Ishikawa (cell line): ENCODE data around the gene HCAR2.
"Not testable (repeated sequence)": the region's sequence is repeated elsewhere in the genome, so short reads cannot be mapped to it uniquely, and the experiment has no call there.

Source experiments
- CEBPB ChIP-seq: IDR thresholded peaks from 2 replicates; pipeline ENCODE4 v1.6.1; 2012
- CREB1 ChIP-seq: IDR thresholded peaks from 2 replicates; pipeline ENCODE4 v1.6.1; 2012; ENCODE audit warnings: low read depth
- EGR1 ChIP-seq: IDR thresholded peaks from 2 replicates; pipeline ENCODE4 v1.6.1; 2012
- EP300 ChIP-seq: IDR thresholded peaks from 2 replicates; pipeline ENCODE4 v1.6.1; 2012; ENCODE audit warnings: borderline replicate concordance
- FOXM1 ChIP-seq: IDR thresholded peaks from 2 replicates; pipeline ENCODE4 v1.6.1; 2012; ENCODE audit warnings: low read depth, borderline replicate concordance
- NFIC ChIP-seq: IDR thresholded peaks from 2 replicates; pipeline ENCODE4 v1.6.1; 2012
- RAD21 ChIP-seq: IDR thresholded peaks from 2 replicates; pipeline ENCODE4 v1.6.1; 2012; ENCODE audit warnings: low read depth
- TAF1 ChIP-seq: IDR thresholded peaks from 2 replicates; pipeline ENCODE4 v1.6.1; 2012; ENCODE audit warnings: low read depth, mild to moderate bottlenecking
- TCF12 ChIP-seq: IDR thresholded peaks from 2 replicates; pipeline ENCODE4 v1.6.1; 2012; ENCODE audit warnings: low read depth
- TEAD4 ChIP-seq: IDR thresholded peaks from 2 replicates; pipeline ENCODE4 v1.6.1; 2012
- YY1 ChIP-seq: IDR thresholded peaks from 2 replicates; pipeline ENCODE4 v1.6.1; 2012; ENCODE audit warnings: low read depth
- ZBTB7A ChIP-seq: IDR thresholded peaks from 2 replicates; pipeline ENCODE4 v1.6.1; 2012; ENCODE audit warnings: low read depth
- TF ChIP-seq, protein P1 (sequence below): IDR thresholded peaks from 2 replicates; pipeline ENCODE4 v1.6.1; 2012
- TF ChIP-seq, protein P2 (sequence below): IDR thresholded peaks from 2 replicates; pipeline ENCODE4 v1.6.1; 2012; ENCODE audit warnings: low read depth, mild to moderate bottlenecking
- TF ChIP-seq, protein P3 (sequence below): IDR thresholded peaks from 2 replicates; pipeline ENCODE4 v1.6.1; 2012

Gene HCAR2

DNA sequence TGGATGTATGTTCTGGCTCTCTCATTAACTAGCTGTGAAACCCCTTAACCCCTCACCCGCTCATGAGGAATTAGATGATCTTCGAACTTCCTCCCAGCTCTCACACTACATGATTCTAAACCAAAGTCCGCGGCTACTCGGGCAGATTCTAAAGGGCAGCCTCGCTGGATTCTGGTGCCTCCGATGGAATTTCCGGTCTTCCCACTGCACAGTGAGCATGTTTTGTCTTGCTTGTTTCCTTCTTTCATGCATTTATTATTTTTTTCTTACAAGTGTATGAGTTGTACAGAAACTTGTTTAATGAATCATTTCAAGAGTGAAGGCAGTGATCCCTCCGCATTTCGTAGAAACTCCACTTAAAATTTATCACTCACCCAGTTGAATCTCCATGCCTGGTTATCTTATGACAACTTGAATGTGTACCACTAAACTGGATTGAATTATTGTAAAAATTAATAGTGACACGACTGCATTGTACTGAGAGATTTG lies 17.9 kb upstream of the HCAR2 start:
- TF ChIP-seq NFIC (no peak), RAD21 (no peak), YY1 (no peak), EP300 (no peak), EGR1 (no peak)

DNA sequence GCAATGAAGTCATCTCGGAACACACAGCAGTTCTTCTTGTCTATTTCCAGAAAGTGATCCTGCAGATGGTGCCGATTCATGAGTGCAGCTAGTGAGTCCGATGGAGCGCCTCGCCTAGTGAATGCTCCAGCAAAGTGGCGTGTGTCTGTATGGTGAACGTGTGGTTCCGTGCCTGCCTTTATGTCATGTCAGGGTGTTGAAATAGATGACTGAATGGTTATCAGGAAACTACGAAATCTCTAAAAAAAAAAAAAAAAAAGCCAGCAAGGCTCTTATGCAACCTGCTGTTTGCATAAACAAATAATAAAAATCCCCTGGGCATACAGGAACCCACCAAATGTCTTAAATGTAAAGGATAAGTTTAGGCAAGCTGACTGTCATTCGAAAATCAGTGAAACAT lies 13.5 kb upstream of the HCAR2 start, which contains the start of gene HCAR3:
HCAR3 (minus strand) TSS at position 154 of the 400 bp plus-strand sequence; CDS start at position 80, 74 bp downstream.
- TF ChIP-seq NFIC, EGR1: not testable (repeated sequence)
- TF ChIP-seq, protein P1, sequence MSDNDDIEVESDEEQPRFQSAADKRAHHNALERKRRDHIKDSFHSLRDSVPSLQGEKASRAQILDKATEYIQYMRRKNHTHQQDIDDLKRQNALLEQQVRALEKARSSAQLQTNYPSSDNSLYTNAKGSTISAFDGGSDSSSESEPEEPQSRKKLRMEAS: not testable (repeated sequence)

DNA sequence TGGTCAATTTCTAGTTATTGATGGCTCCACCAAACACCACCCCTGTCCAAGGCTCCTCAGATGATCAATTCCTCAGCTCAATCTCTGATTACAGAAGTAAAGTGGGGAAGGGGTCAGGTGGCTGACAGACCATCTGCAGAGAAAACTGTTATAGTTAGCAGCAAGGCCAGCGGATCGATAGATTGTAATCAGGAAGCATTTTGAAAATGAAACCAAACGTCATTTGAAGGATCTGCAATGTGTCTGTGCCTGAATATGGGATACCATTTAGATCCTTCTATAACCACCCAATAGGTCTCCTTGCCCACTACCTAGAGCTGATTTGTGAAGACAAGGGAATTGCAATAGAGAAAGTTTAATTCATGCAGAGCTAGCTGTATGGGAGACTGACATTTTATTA lies 11.6 kb downstream of the HCAR2 start:
- no peak for TF ChIP-seq NFIC
- TF ChIP-seq CEBPB: no peak
- TF ChIP-seq, protein P2, sequence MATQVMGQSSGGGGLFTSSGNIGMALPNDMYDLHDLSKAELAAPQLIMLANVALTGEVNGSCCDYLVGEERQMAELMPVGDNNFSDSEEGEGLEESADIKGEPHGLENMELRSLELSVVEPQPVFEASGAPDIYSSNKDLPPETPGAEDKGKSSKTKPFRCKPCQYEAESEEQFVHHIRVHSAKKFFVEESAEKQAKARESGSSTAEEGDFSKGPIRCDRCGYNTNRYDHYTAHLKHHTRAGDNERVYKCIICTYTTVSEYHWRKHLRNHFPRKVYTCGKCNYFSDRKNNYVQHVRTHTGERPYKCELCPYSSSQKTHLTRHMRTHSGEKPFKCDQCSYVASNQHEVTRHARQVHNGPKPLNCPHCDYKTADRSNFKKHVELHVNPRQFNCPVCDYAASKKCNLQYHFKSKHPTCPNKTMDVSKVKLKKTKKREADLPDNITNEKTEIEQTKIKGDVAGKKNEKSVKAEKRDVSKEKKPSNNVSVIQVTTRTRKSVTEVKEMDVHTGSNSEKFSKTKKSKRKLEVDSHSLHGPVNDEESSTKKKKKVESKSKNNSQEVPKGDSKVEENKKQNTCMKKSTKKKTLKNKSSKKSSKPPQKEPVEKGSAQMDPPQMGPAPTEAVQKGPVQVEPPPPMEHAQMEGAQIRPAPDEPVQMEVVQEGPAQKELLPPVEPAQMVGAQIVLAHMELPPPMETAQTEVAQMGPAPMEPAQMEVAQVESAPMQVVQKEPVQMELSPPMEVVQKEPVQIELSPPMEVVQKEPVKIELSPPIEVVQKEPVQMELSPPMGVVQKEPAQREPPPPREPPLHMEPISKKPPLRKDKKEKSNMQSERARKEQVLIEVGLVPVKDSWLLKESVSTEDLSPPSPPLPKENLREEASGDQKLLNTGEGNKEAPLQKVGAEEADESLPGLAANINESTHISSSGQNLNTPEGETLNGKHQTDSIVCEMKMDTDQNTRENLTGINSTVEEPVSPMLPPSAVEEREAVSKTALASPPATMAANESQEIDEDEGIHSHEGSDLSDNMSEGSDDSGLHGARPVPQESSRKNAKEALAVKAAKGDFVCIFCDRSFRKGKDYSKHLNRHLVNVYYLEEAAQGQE: no peak
- TF ChIP-seq, protein P1: no peak
- TF ChIP-seq ZBTB7A: no peak
- no peak for TF ChIP-seq TEAD4
- TF ChIP-seq FOXM1: no peak
- no peak for TF ChIP-seq CREB1
- TF ChIP-seq, protein P3, sequence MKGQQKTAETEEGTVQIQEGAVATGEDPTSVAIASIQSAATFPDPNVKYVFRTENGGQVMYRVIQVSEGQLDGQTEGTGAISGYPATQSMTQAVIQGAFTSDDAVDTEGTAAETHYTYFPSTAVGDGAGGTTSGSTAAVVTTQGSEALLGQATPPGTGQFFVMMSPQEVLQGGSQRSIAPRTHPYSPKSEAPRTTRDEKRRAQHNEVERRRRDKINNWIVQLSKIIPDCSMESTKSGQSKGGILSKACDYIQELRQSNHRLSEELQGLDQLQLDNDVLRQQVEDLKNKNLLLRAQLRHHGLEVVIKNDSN: no peak
- TF ChIP-seq RAD21: no peak
- no peak for TF ChIP-seq EP300
- no peak for TF ChIP-seq TCF12
- TF ChIP-seq YY1: no peak
- no peak for TF ChIP-seq EGR1
- no peak for TF ChIP-seq TAF1

DNA sequence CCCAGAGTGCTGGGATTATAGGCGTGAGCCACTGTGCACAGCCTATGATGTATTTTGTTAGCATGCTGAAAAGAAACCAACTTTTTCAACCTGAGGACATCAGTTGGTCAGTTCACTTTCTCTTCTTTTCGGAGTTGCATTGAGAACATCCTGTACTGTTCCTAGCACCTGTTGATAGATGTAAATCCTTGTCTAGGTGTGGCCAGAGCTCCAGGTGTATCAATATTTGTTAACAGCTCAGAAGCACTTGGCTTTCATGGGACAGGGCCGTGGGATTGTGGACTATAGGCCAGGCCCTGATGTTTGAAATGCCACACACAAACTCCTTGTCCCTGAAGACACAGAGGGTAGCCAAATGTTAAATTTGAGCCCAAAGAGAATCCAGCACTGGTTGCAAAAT lies 14.9 kb downstream of the HCAR2 start:
- no peak for TF ChIP-seq RAD21
- TF ChIP-seq ZBTB7A: no peak
- TF ChIP-seq EP300: no peak
- no peak for TF ChIP-seq EGR1
- TF ChIP-seq CREB1: no peak
- TF ChIP-seq TEAD4: no peak
- no peak for TF ChIP-seq CEBPB
- TF ChIP-seq, protein P2: no peak

DNA sequence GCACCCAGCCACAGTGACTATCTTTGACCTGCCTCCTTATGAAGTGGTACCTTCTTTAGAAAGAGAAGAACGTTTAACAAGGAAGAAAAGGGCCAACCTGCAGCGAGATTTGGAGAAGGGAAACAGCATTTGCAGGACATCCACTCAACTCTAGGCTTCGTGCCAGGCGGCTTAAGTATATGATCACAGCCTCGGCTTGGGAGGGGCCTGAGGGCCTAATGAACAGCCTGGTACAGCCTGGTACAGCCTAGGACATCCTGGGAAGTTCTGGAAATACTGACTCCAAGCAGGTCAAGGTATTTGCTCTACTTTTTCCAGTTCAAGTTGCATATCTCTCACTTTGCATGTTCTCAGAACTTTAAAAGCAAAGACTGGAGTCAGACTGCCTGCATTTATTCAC lies 16.1 kb downstream of the HCAR2 start:
- no peak for TF ChIP-seq CEBPB
- TF ChIP-seq, protein P2: no peak
- no peak for TF ChIP-seq TAF1
- TF ChIP-seq NFIC: no peak
- no peak for TF ChIP-seq ZBTB7A
- no peak for TF ChIP-seq EP300
- no peak for TF ChIP-seq FOXM1
- TF ChIP-seq TCF12: no peak
- no peak for TF ChIP-seq YY1
- TF ChIP-seq, protein P3: no peak
- no peak for TF ChIP-seq RAD21
- no peak for TF ChIP-seq EGR1
- TF ChIP-seq CREB1: no peak
- no peak for TF ChIP-seq TEAD4
- TF ChIP-seq, protein P1: no peak
